ENCODE results near the gene ITPR3.

The ITPR3 gene

GRCh38 chr6:33589731-33590530 is 31.2 kb upstream of the ITPR3 start:
- ChIA-PET POLR2A (interaction anchor here (0.8 kb wide), 1 partner anchor 10 kb away, joined by 3 read pairs; the partner anchor contains the start of gene BAK1), CTCF (interaction anchor here (0.7 to 18.3 kb wide), 30 partner anchors 8 to 564 kb away, joined by 3 to 231 read pairs (median 4); partner anchors contain the start of genes BAK1, ITPR3 and UQCC2)
- DNase-seq (ENCODE audit: extremely low spot score) = peak; percentile 77

GRCh38 chr6:33590531-33591198 is 30.5 kb upstream of the ITPR3 start:
- ChIA-PET POLR2A (no interaction called here), CTCF (interaction anchor here (0.7 to 18.3 kb wide), 29 partner anchors 8 to 564 kb away, joined by 3 to 231 read pairs (median 4); partner anchors contain the start of genes BAK1 and ITPR3)
- DNase-seq (ENCODE audit: extremely low spot score) = no peak
- TF ChIP-seq CTCF (IDR thresholded peaks at IDR 0.05; ENCODE audit: control extremely low read depth, extremely low read depth, low read depth, missing control alignments) = no peak

More at GRCh38 chr6:33589731-33590530, 31.2 kb upstream of the ITPR3 start:
- peak; percentile 80 for TF ChIP-seq CTCF (IDR thresholded peaks at IDR 0.05; ENCODE audit: control extremely low read depth, extremely low read depth, low read depth, missing control alignments)

- no peak for DNase-seq (ENCODE audit: extremely low spot score)
- ChIA-PET POLR2A (no interaction called here), CTCF (interaction anchor here (1.1 to 18.3 kb wide), 8 partner anchors 10 to 153 kb away, joined by 3 to 231 read pairs (median 5); partner anchors contain the start of gene BAK1)
- TF ChIP-seq CTCF (IDR thresholded peaks at IDR 0.05; ENCODE audit: control extremely low read depth, extremely low read depth, low read depth, missing control alignments) = no peak
Measured at GRCh38 chr6:33591424-33592032, 29.6 kb upstream of the ITPR3 start.

GRCh38 chr6:33592280-33592594 is 28.9 kb upstream of the ITPR3 start:
- POLR2A ChIA-PET = no interaction called here
- DNase-seq (ENCODE audit: extremely low spot score) = no peak
- CTCF ChIA-PET = interaction anchor here (1.1 to 18.3 kb wide), 7 partner anchors 9 to 152 kb away, joined by 4 to 231 read pairs (median 5); partner anchors contain the start of gene BAK1
- no peak for TF ChIP-seq CTCF (IDR thresholded peaks at IDR 0.05; ENCODE audit: control extremely low read depth, extremely low read depth, low read depth, missing control alignments)

- no peak for TF ChIP-seq CTCF (IDR thresholded peaks at IDR 0.05; ENCODE audit: control extremely low read depth, extremely low read depth, low read depth, missing control alignments)
- ChIA-PET POLR2A (no interaction called here), CTCF (interaction anchor here (1.1 to 18.3 kb wide), 6 partner anchors 9 to 151 kb away, joined by 4 to 231 read pairs (median 7); partner anchors contain the start of gene BAK1)
- peak; percentile 71 for DNase-seq (ENCODE audit: extremely low spot score)
Measured at GRCh38 chr6:33592595-33593413, 28.3 kb upstream of the ITPR3 start.

All from GM10248 (cell line).